A204.1 (cell line): Measurements from ENCODE around the gene AFF3.

Experiments used
- FAIRE-seq: peaks from 2 replicates; lab custom pipeline; 2012; peaks lifted over from hg19 to GRCh38; lab: Jason Lieb, UNC

The AFF3 gene

GRCh38 chr2:100068395-100068794 is 74.0 kb downstream of the AFF3 start:
- no peak for FAIRE-seq

GRCh38 chr2:100067784-100068183 is 74.6 kb downstream of the AFF3 start:
- no peak for FAIRE-seq

GRCh38 chr2:100066856-100067255 is 75.5 kb downstream of the AFF3 start:
- no peak for FAIRE-seq

- no peak for FAIRE-seq
Measured at GRCh38 chr2:100066246-100066645, 76.1 kb downstream of the AFF3 start.

GRCh38 chr2:100064592-100065428 is 77.6 kb downstream of the AFF3 start:
- FAIRE-seq: no peak

GRCh38 chr2:100064165-100064564 is 78.2 kb downstream of the AFF3 start:
- FAIRE-seq: no peak

GRCh38 chr2:100063459-100063953 is 78.9 kb downstream of the AFF3 start:
- no peak for FAIRE-seq

GRCh38 chr2:100062336-100062735 is 80.1 kb downstream of the AFF3 start:
- no peak for FAIRE-seq

- no peak for FAIRE-seq
Measured at GRCh38 chr2:100060875-100061274, 81.5 kb downstream of the AFF3 start.

GRCh38 chr2:100059638-100060037 is 82.8 kb downstream of the AFF3 start:
- FAIRE-seq: no peak

GRCh38 chr2:100057901-100058261 is 84.5 kb downstream of the AFF3 start:
- FAIRE-seq: no peak

- no peak for FAIRE-seq
Measured at GRCh38 chr2:100054426-100054825, 88.0 kb downstream of the AFF3 start.

GRCh38 chr2:100053087-100053885 is 89.1 kb downstream of the AFF3 start:
- FAIRE-seq: no peak

- FAIRE-seq: no peak
Measured at GRCh38 chr2:100052650-100053049, 89.7 kb downstream of the AFF3 start.

- FAIRE-seq: no peak
Measured at GRCh38 chr2:100051253-100051652, 91.1 kb downstream of the AFF3 start.

- FAIRE-seq: no peak
Measured at GRCh38 chr2:100050685-100051084, 91.7 kb downstream of the AFF3 start.

- FAIRE-seq: no peak
Measured at GRCh38 chr2:100046961-100047947, 95.1 kb downstream of the AFF3 start.

GRCh38 chr2:100045000-100045399 is 97.4 kb downstream of the AFF3 start:
- FAIRE-seq: no peak

- FAIRE-seq: no peak
Measured at GRCh38 chr2:100043891-100044255, 98.5 kb downstream of the AFF3 start.

- no peak for FAIRE-seq
Measured at GRCh38 chr2:100043081-100043890, 99.1 kb downstream of the AFF3 start.

- no peak for FAIRE-seq
Measured at GRCh38 chr2:100042562-100042961, 99.8 kb downstream of the AFF3 start.
